ENCODE measurements around the gene NOD1.
A peak's percentile ranks its signal among the peaks of the same experiment; 100 is the strongest.

The NOD1 gene

GRCh38 chr7:30436518-30436917 is 42.1 kb downstream of the NOD1 start:
- Mint-ChIP-seq H3K9me3 (no peaks in the 10 kb centered on the region), H3K36me3 (ENCODE audit: low read depth) (peaks cover 77% of the 10 kb centered on the region), H3K27ac (no peak overlapping the region), H3K27me3 (no peaks in the 10 kb centered on the region), H3K4me1 (ENCODE audit: low read depth) (peaks cover 66% of the 10 kb centered on the region), H3K4me3 (no peak overlapping the region)
- intact Hi-C loops (cut with micrococcal nuclease), result no loop called here

GRCh38 chr7:30436046-30436445 is 42.5 kb downstream of the NOD1 start:
- Mint-ChIP-seq H3K4me1 (ENCODE audit: low read depth) (peaks cover 70% of the 10 kb centered on the region), H3K9me3 (no peaks in the 10 kb centered on the region), H3K4me3 (no peak overlapping the region), H3K27me3 (no peaks in the 10 kb centered on the region), H3K27ac (no peak overlapping the region), H3K36me3 (ENCODE audit: low read depth) (peaks cover 82% of the 10 kb centered on the region)
- intact Hi-C loops (cut with micrococcal nuclease), result no loop called here

GRCh38 chr7:30434140-30434799 is 44.3 kb downstream of the NOD1 start:
- H3K27me3 Mint-ChIP-seq, result no peaks in the 10 kb centered on the region
- peak overlapping the region; percentile 85 for H3K27ac Mint-ChIP-seq
- H3K36me3 Mint-ChIP-seq (ENCODE audit: low read depth), result peaks cover 99% of the 10 kb centered on the region

GRCh38 chr7:30433506-30433905 is 45.1 kb downstream of the NOD1 start:
- peak overlapping the region; percentile 85 for H3K27ac Mint-ChIP-seq
- peaks cover 96% of the 10 kb centered on the region for H3K4me1 Mint-ChIP-seq (ENCODE audit: low read depth)
- peaks cover 99% of the 10 kb centered on the region for H3K36me3 Mint-ChIP-seq (ENCODE audit: low read depth)
- no peaks in the 10 kb centered on the region for H3K9me3 Mint-ChIP-seq
- H3K4me3 Mint-ChIP-seq, result no peak overlapping the region
- H3K27me3 Mint-ChIP-seq, result no peaks in the 10 kb centered on the region
- intact Hi-C loops (cut with micrococcal nuclease), result loop anchor here (5.0 kb wide), 1 partner anchor 34 kb away; no protein-coding TSS in a partner anchor

More at GRCh38 chr7:30434140-30434799, 44.3 kb downstream of the NOD1 start:
- Mint-ChIP-seq H3K4me3 (no peak overlapping the region), H3K4me1 (ENCODE audit: low read depth) (peaks cover 88% of the 10 kb centered on the region), H3K9me3 (no peaks in the 10 kb centered on the region)
- intact Hi-C loops (cut with micrococcal nuclease), result loop anchor here (5.0 kb wide), 1 partner anchor 33 kb away; no protein-coding TSS in a partner anchor

- intact Hi-C loops (cut with micrococcal nuclease), result loop anchor here (5.0 kb wide), 1 partner anchor 34 kb away; no protein-coding TSS in a partner anchor
- Mint-ChIP-seq H3K4me3 (no peak overlapping the region), H3K36me3 (ENCODE audit: low read depth) (peaks cover 99% of the 10 kb centered on the region), H3K27ac (peak overlapping the region; percentile 85), H3K27me3 (no peaks in the 10 kb centered on the region), H3K4me1 (ENCODE audit: low read depth) (peaks cover 100% of the 10 kb centered on the region), H3K9me3 (no peaks in the 10 kb centered on the region)
Measured at GRCh38 chr7:30433082-30433481, 45.5 kb downstream of the NOD1 start.

GRCh38 chr7:30430777-30431176 is 47.8 kb downstream of the NOD1 start:
- H3K4me1 Mint-ChIP-seq (ENCODE audit: low read depth), result peaks cover 100% of the 10 kb centered on the region
- intact Hi-C loops (cut with micrococcal nuclease), result loop anchor here (5.0 kb wide), 1 partner anchor 37 kb away; no protein-coding TSS in a partner anchor
- H3K27me3 Mint-ChIP-seq, result no peaks in the 10 kb centered on the region
- H3K9me3 Mint-ChIP-seq, result no peaks in the 10 kb centered on the region
- peak overlapping the region; percentile 74 for H3K27ac Mint-ChIP-seq
- peaks cover 99% of the 10 kb centered on the region for H3K36me3 Mint-ChIP-seq (ENCODE audit: low read depth)
- H3K4me3 Mint-ChIP-seq, result peak overlapping the region; percentile 48

GRCh38 chr7:30430276-30430675 is 48.3 kb downstream of the NOD1 start:
- H3K9me3 Mint-ChIP-seq, result no peaks in the 10 kb centered on the region
- H3K36me3 Mint-ChIP-seq (ENCODE audit: low read depth), result peaks cover 99% of the 10 kb centered on the region
- no peaks in the 10 kb centered on the region for H3K27me3 Mint-ChIP-seq
- H3K4me3 Mint-ChIP-seq, result peak overlapping the region; percentile 48
- H3K4me1 Mint-ChIP-seq (ENCODE audit: low read depth), result peaks cover 97% of the 10 kb centered on the region
- intact Hi-C loops (cut with micrococcal nuclease), result loop anchor here (5.0 kb wide), 1 partner anchor 37 kb away; no protein-coding TSS in a partner anchor
- peak overlapping the region; percentile 74 for H3K27ac Mint-ChIP-seq

- Mint-ChIP-seq H3K4me3 (no peak overlapping the region), H3K4me1 (ENCODE audit: low read depth) (peaks cover 87% of the 10 kb centered on the region), H3K27me3 (no peaks in the 10 kb centered on the region), H3K9me3 (no peaks in the 10 kb centered on the region), H3K36me3 (ENCODE audit: low read depth) (peaks cover 99% of the 10 kb centered on the region), H3K27ac (peak overlapping the region; percentile 85)
- intact Hi-C loops (cut with micrococcal nuclease), result loop anchor here (5.0 kb wide), 1 partner anchor 152 kb away; no protein-coding TSS in a partner anchor
Measured at GRCh38 chr7:30429156-30429530, 49.4 kb downstream of the NOD1 start.

- Mint-ChIP-seq H3K36me3 (ENCODE audit: low read depth) (peaks cover 99% of the 10 kb centered on the region), H3K4me3 (peak overlapping the region; percentile 2), H3K27me3 (no peaks in the 10 kb centered on the region), H3K9me3 (no peaks in the 10 kb centered on the region), H3K27ac (peak overlapping the region; percentile 85), H3K4me1 (ENCODE audit: low read depth) (peaks cover 87% of the 10 kb centered on the region)
- intact Hi-C loops (cut with micrococcal nuclease), result loop anchor here (5.0 kb wide), 1 partner anchor 151 kb away; no protein-coding TSS in a partner anchor
Measured at GRCh38 chr7:30428246-30429155, 50.1 kb downstream of the NOD1 start.

GRCh38 chr7:30427296-30428070 is 51.1 kb downstream of the NOD1 start:
- H3K36me3 Mint-ChIP-seq (ENCODE audit: low read depth), result peaks cover 89% of the 10 kb centered on the region

GRCh38 chr7:30424506-30424905 is 54.1 kb downstream of the NOD1 start:
- intact Hi-C loops (cut with micrococcal nuclease), result no loop called here
- Mint-ChIP-seq H3K36me3 (ENCODE audit: low read depth) (peaks cover 66% of the 10 kb centered on the region), H3K27me3 (no peaks in the 10 kb centered on the region), H3K4me3 (no peak overlapping the region), H3K27ac (no peak overlapping the region), H3K4me1 (ENCODE audit: low read depth) (peaks cover 47% of the 10 kb centered on the region), H3K9me3 (no peaks in the 10 kb centered on the region)

More at GRCh38 chr7:30427296-30428070, 51.1 kb downstream of the NOD1 start:
- Mint-ChIP-seq H3K4me1 (ENCODE audit: low read depth) (peaks cover 77% of the 10 kb centered on the region), H3K9me3 (no peaks in the 10 kb centered on the region), H3K4me3 (peak overlapping the region; percentile 20), H3K27me3 (no peaks in the 10 kb centered on the region), H3K27ac (peak overlapping the region; percentile 85)
- intact Hi-C loops (cut with micrococcal nuclease), result loop anchor here (5.0 kb wide), 1 partner anchor 150 kb away; no protein-coding TSS in a partner anchor

- Mint-ChIP-seq H3K36me3 (ENCODE audit: low read depth) (peaks cover 60% of the 10 kb centered on the region), H3K27ac (no peak overlapping the region), H3K9me3 (no peaks in the 10 kb centered on the region), H3K4me3 (no peak overlapping the region), H3K4me1 (ENCODE audit: low read depth) (peaks cover 41% of the 10 kb centered on the region), H3K27me3 (no peaks in the 10 kb centered on the region)
- intact Hi-C loops (cut with micrococcal nuclease), result no loop called here
Measured at GRCh38 chr7:30423788-30424505, 54.6 kb downstream of the NOD1 start.

GRCh38 chr7:30422922-30423321 is 55.7 kb downstream of the NOD1 start:
- Mint-ChIP-seq H3K27ac (no peak overlapping the region), H3K36me3 (ENCODE audit: low read depth) (peaks cover 50% of the 10 kb centered on the region), H3K4me1 (ENCODE audit: low read depth) (peaks cover 31% of the 10 kb centered on the region), H3K27me3 (no peaks in the 10 kb centered on the region), H3K9me3 (no peaks in the 10 kb centered on the region), H3K4me3 (no peak overlapping the region)
- intact Hi-C loops (cut with micrococcal nuclease), result no loop called here

Data from dendritic cell treated with granulocyte-macrophage colony-stimulating factor and Interleukin-4, amounts not matched to agents 40 ng/mL and 50 ng/mL, for 4 days (primary cell).